Mucosa of descending colon (tissue), 3 donors: Measurements from ENCODE around the gene DACH1. TPM values are rescaled to one million over a fixed set of nuclear protein-coding genes. Genes with fewer than 3 reads are reported as not detected.

Experiments
- ATAC-seq: fragments of 200-7000 bp; cut with Tn5 transposase; one replicate; pipeline ENCODE4 v1.9.1; 2020; ENCODE audit warnings: mild to moderate bottlenecking, moderate library complexity
- DNase-seq, 3 donors: peaks; one replicate each; pipeline ENCODE4 v3.0.0-alpha.2; 2020
- H3K36me3 ChIP-seq: fragments of 200-600 bp; one replicate; pipeline ENCODE4 v1.8.0; 2021; ENCODE audit warnings: low read depth, mild to moderate bottlenecking
- H3K4me1 ChIP-seq: fragments of 200-600 bp; one replicate; pipeline ENCODE4 v1.8.0; 2021; ENCODE audit warnings: low read depth, mild to moderate bottlenecking
- H3K4me3 ChIP-seq: fragments of 200-600 bp; one replicate; pipeline ENCODE4 v1.8.0; 2021; ENCODE audit warnings: mild to moderate bottlenecking
- H3K9me3 ChIP-seq: fragments of 200-600 bp; one replicate; pipeline ENCODE4 v1.8.0; 2021; ENCODE audit warnings: mild to moderate bottlenecking
- CTCF ChIP-seq: fragments of 200-600 bp; IDR thresholded peaks from one replicate; pipeline ENCODE4 v1.8.0; 2022; ENCODE audit warnings: antibody characterized with exemption, mild to moderate bottlenecking
- intact Hi-C, 2 donors: fragments of 100-400 bp; cut with DNase I in 1 of 2; cut with micrococcal nuclease in 1 of 2; formaldehyde crosslinking; loops; one replicate each; pipeline versions ENCODE4 v1.11.0 to v1.11.1; 2022; cut with DNase I, micrococcal nuclease
- total RNA-seq, 3 donors: library from RNA; stranded (reverse); fragmentation: NEBNext Ultra II Directional in 2 of 3; extraction: Animal tissue kit (Norgen Biotek cat#: 25700) in 2 of 3; gene quantifications; one replicate each; pipeline versions ENCODE4 v1.2.1 to v1.2.4, GENCODE V29; 2021 to 2023
- donor health status: DM: no; HTN: no; CAD: no; lungs with moderate emphysema.
- donor health status: DM: no; HTN: no; CAD: no.
- donor health status: DM: no; HTN: yes; CAD: no.

DACH1 gene
- total RNA-seq, 3 donors from 2014 or later = 3.2 to 6.5 (median 6.4) TPM

DNA sequence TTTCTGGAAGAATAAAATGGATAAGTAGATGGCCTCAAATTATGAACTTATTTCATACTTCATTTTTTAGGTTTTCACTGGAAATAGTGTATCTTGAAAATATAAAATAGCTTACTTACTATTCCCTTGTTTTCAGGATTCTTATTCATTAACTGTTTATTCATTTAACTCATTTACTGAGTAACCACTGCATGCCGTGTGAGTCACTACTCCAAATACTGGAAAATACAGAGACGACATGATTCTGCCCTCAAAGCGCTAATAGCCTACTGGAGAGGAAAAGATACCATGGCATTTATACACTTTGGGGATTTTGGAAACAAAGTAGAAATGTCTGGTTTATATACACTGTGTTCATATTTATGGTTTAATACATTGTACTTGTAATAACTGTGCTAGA is 270.9 kb downstream of the DACH1 start:
- intact Hi-C loops = no loop called here
- no peaks in the 10 kb centered on the region for H3K36me3 ChIP-seq
- DNase-seq (no peak), ATAC-seq (no peak)
- no peak overlapping the region for H3K4me3 ChIP-seq
- H3K9me3 ChIP-seq = no peaks in the 10 kb centered on the region
- no peak for TF ChIP-seq CTCF
- no peaks in the 10 kb centered on the region for H3K4me1 ChIP-seq

DNA sequence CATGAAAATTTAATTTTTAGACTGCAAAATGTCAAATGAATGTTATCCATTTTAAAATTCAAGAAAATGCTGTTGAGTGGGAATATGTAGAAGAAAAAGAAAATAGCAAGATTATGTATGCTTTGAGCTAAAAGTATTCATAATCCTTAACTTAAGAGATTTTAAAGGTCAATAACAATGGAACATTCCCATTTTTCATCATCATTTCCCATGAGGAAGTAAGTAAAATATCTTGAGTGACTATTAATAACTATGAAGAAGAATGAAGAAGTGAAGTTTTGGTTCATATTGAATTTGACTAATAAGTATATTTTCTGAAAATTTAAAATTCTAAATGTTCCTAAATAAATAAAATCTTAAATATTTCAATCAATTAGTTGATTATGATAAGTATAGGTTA is 273.4 kb downstream of the DACH1 start:
- Histone ChIP-seq H3K4me3 (no peak overlapping the region), H3K36me3 (no peaks in the 10 kb centered on the region), H3K9me3 (no peaks in the 10 kb centered on the region), H3K4me1 (no peaks in the 10 kb centered on the region)
- intact Hi-C loops = no loop called here
- TF ChIP-seq CTCF = no peak
- DNase-seq (no peak), ATAC-seq (no peak)

- ATAC-seq = no peak
- no peak overlapping the region for H3K4me3 ChIP-seq
- DNase-seq = no peak
- no peaks in the 10 kb centered on the region for H3K36me3 ChIP-seq
- intact Hi-C loops = no loop called here
- H3K4me1 ChIP-seq = no peaks in the 10 kb centered on the region
- no peaks in the 10 kb centered on the region for H3K9me3 ChIP-seq
- TF ChIP-seq CTCF = no peak
Observed at GRCh38 chr13:71591374-71591773, 275.6 kb downstream of the DACH1 start.

DNA sequence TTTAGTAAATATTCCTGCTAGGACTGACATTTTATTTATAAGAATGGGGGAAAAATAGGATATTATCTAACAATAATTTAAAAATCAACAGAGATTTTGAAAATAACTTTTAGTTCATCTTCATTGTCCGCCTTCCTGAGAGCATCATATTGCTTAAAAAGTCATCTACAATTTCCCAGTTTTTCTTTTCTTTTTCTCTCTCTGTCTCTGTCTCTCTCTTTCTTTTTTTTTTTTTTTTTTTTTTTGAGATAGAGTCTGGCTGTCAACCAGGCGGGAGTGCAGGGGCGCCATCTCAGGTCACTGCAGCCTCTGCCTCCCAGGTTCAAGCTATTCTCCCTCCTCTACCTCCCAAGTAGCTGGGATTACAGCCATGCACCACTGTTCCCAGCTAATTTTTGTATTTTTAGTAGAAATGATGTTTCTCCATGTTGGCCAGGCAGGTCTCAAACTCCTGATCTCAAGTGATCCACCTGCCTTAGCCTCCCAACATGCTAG is 276.3 kb downstream of the DACH1 start:
- Histone ChIP-seq H3K36me3 (no peaks in the 10 kb centered on the region), H3K9me3 (no peaks in the 10 kb centered on the region), H3K4me1 (no peaks in the 10 kb centered on the region), H3K4me3 (no peak overlapping the region)
- no peak for TF ChIP-seq CTCF
- intact Hi-C loops = no loop called here
- ATAC-seq = no peak
- DNase-seq = no peak

DNA sequence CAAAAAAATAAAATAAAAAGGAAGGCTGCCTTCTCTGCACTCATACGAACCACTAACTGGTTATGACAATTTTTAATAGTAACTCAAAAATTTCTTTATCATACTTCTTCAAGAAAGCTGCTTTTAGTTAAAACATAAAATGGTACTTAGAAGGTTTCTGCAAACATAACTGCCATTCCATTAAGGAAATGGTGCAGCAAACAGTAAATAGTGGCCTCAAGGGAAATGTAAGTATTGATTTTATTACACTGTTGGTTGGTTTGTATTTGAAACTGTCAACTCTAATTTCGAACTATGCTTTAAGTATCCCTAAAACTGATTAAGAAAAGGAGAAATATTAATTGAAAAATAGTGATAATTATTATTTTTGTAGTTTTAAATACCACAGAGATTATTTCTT is 278.0 kb downstream of the DACH1 start:
- intact Hi-C loops = no loop called here
- no peaks in the 10 kb centered on the region for H3K36me3 ChIP-seq
- no peaks in the 10 kb centered on the region for H3K9me3 ChIP-seq
- no peaks in the 10 kb centered on the region for H3K4me1 ChIP-seq
- H3K4me3 ChIP-seq = no peak overlapping the region
- no peak for ATAC-seq
- DNase-seq = no peak
- TF ChIP-seq CTCF = no peak

GRCh38 chr13:71587817-71588216 is 279.2 kb downstream of the DACH1 start:
- H3K4me1 ChIP-seq = no peaks in the 10 kb centered on the region
- H3K9me3 ChIP-seq = no peaks in the 10 kb centered on the region
- ATAC-seq = no peak
- intact Hi-C loops = no loop called here
- no peak for TF ChIP-seq CTCF
- H3K36me3 ChIP-seq = no peaks in the 10 kb centered on the region
- DNase-seq = no peak
- no peak overlapping the region for H3K4me3 ChIP-seq
